Panc1 (cell line): ENCODE results near the gene MYO7A. TPM values are rescaled to one million over a fixed set of nuclear protein-coding genes. Genes with fewer than 3 reads are reported as not detected.

Source experiments
- ATAC-seq: fragments of 200-7000 bp; cut with Tn5 transposase; 2 replicates; pipeline ENCODE4 v1.9.1; 2020; ENCODE audit warnings: mild to moderate bottlenecking, moderate library complexity
- BruUV-seq: library from RNA; stranded (reverse); fragments of 400-500 nt; replicated peaks from 2 replicates; lab custom pipeline; 2021; lab: Mats Ljungman, UMichigan
- CTCF ChIA-PET: fragments of 300-600 bp; sonication (Branson Sonifier 250); formaldehyde crosslinking; loops from one replicate; lab custom pipeline; 2022; ENCODE audit warnings: antibody characterized with exemption; lab: Charles Lee
- POLR2A ChIA-PET: fragments of 300-600 bp; sonication (Branson Sonifier 250); formaldehyde crosslinking; loops from one replicate; lab custom pipeline; 2022; ENCODE audit warnings: antibody characterized with exemption; lab: Charles Lee
- DNase-seq: peaks from one replicate; pipeline ENCODE4 v3.0.0-alpha.2; 2010; ENCODE audit warnings: low read depth, low spot score
- H3K27ac ChIP-seq: 2 replicates; pipeline ENCODE4 v1.5.1; 2011; ENCODE audit warnings: mild to moderate bottlenecking, low read length, inconsistent platforms
- H3K27me3 ChIP-seq: fragments of 200-500 bp; sonication (Bioruptor generic); 2 replicates; pipeline ENCODE4 v1.6.0; 2014; ENCODE audit warnings: low read length, inconsistent platforms; ENCODE audit not compliant: control insufficient read depth, insufficient read depth
- H3K36me3 ChIP-seq: fragments of 200-500 bp; sonication (Bioruptor generic); 2 replicates; pipeline ENCODE4 v1.5.1; 2014; ENCODE audit warnings: inconsistent platforms, mild to moderate bottlenecking, low read length, moderate library complexity; ENCODE audit not compliant: control insufficient read depth, insufficient read depth
- H3K4me1 ChIP-seq: 2 replicates; pipeline ENCODE4 v1.5.1; 2011; ENCODE audit warnings: inconsistent platforms, mild to moderate bottlenecking, low read length, moderate library complexity; ENCODE audit not compliant: control insufficient read depth, insufficient read depth
- H3K4me3 ChIP-seq, 2 experiments: 2 replicates each; pipeline ENCODE4 v1.5.1; 2011 to 2012; ENCODE audit warnings: low read depth in 2 of 2, low read length in 2 of 2, mild to moderate bottlenecking in 2 of 2, inconsistent platforms in 1 of 2, moderate library complexity in 1 of 2
- H3K9me3 ChIP-seq: fragments of 200-500 bp; sonication (Bioruptor generic); 2 replicates; pipeline ENCODE4 v1.5.1; 2014; ENCODE audit warnings: low read depth, mild to moderate bottlenecking, inconsistent platforms, low read length, moderate library complexity; ENCODE audit not compliant: control insufficient read depth, insufficient read depth
- CTCF ChIP-seq: fragments of 450-650 bp; IDR thresholded peaks from 2 replicates; pipeline ENCODE4 v1.5.1; 2017; ENCODE audit warnings: mild to moderate bottlenecking
- POLR2AphosphoS5 ChIP-seq: IDR thresholded peaks from 2 replicates; pipeline ENCODE4 v1.6.1; 2012; ENCODE audit warnings: mild to moderate bottlenecking, low read depth, low read length, moderate library complexity
- REST ChIP-seq, 2 experiments: IDR thresholded peaks; 2 replicates each; pipeline ENCODE4 v1.6.1; 2011 to 2012; ENCODE audit warnings: low read depth in 2 of 2, control low read depth in 1 of 2, low read length in 1 of 2, mild to moderate bottlenecking in 1 of 2, moderate library complexity in 1 of 2; ENCODE audit not compliant: insufficient read depth in 1 of 2
- SIN3A ChIP-seq: IDR thresholded peaks from 2 replicates; pipeline ENCODE4 v1.6.1; 2012; ENCODE audit warnings: low read depth, mild to moderate bottlenecking, low read length, moderate library complexity, borderline replicate concordance; ENCODE audit not compliant: insufficient read depth
- TCF7L2 ChIP-seq: IDR thresholded peaks from 2 replicates; pipeline ENCODE4 v1.6.1; 2011; ENCODE audit warnings: mild to moderate bottlenecking, low read depth, low read length, inconsistent platforms
- in situ Hi-C: cut with HindIII; loops from 2 replicates; pipeline ENCODE4 v1.10.0; 2016; ENCODE audit warnings: low sequenced_read_pairs, low pct_unique_long_range_greater_than_20kb
- intact Hi-C: fragments of 100-400 bp; cut with micrococcal nuclease; formaldehyde crosslinking; loops from one replicate; pipeline ENCODE4 v1.10.0; 2022; ENCODE audit not compliant: unreplicated experiment
- total RNA-seq: library from RNA; stranded (reverse); gene quantifications from one replicate; pipeline ENCODE4 v1.2.1, GENCODE V29; 2021; ENCODE audit not compliant: unreplicated experiment

MYO7A gene
- total RNA-seq, 1 experiment from 2014 or later: 1.3 TPM

DNA sequence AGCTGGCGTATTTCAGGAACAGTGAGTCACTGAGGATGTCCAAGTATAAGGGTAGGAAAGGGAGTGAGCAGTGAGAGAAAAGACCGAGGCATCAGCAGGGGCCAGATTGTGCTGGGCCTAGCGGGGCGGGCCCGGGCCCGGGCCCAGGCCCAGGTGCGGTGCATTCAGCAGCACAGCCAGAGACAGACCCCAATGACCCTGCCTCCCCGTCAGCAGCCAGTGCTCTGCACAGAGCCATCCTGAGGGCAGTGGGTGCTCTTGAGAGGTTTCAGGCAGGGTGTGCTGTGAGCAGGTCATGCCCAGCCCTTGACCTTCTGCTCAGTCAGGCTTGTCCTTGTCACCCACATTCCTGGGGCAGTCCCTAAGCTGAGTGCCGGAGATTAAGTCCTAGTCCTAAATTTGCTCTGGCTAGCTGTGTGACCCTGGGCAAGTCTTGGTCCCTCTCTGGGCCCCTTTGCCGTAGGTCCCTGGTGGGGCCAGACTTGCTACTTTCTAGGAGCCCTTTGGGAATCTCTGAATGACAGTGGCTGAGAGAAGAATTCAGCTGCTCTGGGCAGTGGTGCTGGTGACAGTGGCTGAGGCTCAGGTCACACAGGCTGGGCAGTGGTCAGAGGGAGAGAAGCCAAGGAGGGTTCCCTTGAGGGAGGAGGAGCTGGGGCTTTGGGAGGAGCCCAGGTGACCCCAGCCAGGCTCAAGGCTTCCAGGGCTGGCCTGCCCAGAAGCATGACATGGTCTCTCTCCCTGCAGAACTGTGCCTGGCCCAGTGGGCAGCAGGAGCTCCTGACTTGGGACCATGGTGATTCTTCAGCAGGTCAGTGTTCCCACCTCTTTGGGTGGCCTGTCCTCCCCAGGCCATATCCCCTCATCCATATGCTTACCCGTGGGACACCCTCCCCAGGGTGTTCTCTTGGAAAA lies 2.1 kb downstream of the MYO7A start:
- ChIA-PET POLR2A (no interaction called here), CTCF (interaction anchor here (0.6 to 3.7 kb wide), 2 partner anchors 58 to 83 kb away, joined by 10 to 33 read pairs; no protein-coding TSS in a partner anchor)
- intact Hi-C loops (loop anchor here (5.0 kb wide), 1 partner anchor 417 kb away; no protein-coding TSS in a partner anchor), in situ Hi-C loops (no loop called here)
- no peak for TF ChIP-seq REST (IDR thresholded peaks at IDR 0.05; ENCODE audit: insufficient read depth in 1 of 2, low read depth in 2 of 2, low read length in 1 of 2)
- TF ChIP-seq POLR2AphosphoS5: no peak
- no peak for TF ChIP-seq CTCF
- TF ChIP-seq SIN3A: no peak
- TF ChIP-seq TCF7L2: no peak
- no peak overlapping the region for H3K4me3 ChIP-seq
- DNase-seq (no peak), ATAC-seq (no peak)
- no peak overlapping the region for H3K27ac ChIP-seq
- H3K4me1 ChIP-seq: peaks cover 7% of the 10 kb centered on the region; the same call in 1 of the 2 replicates
- H3K36me3 ChIP-seq: no peaks in the 10 kb centered on the region
- no peaks in the 10 kb centered on the region for H3K9me3 ChIP-seq
- BruUV-seq: no TSS peak
- no peaks in the 10 kb centered on the region for H3K27me3 ChIP-seq

- POLR2A ChIA-PET: no interaction called here
Measured at GRCh38 chr11:77130763-77131513, 2.9 kb downstream of the MYO7A start.

More at GRCh38 chr11:77130763-77131513, 2.9 kb downstream of the MYO7A start:
- CTCF ChIA-PET: interaction anchor here (0.6 kb wide), 2 partner anchors 83 to 390 kb away, joined by 4 to 10 read pairs; no protein-coding TSS in a partner anchor
- TF ChIP-seq REST (IDR thresholded peaks at IDR 0.05; ENCODE audit: insufficient read depth in 1 of 2, low read depth in 2 of 2, low read length in 1 of 2) (no peak), TCF7L2 (no peak), CTCF (no peak), SIN3A (no peak), POLR2AphosphoS5 (no peak)
- in situ Hi-C loops (no loop called here), intact Hi-C loops (no loop called here)
- DNase-seq: no peak
- Histone ChIP-seq H3K27ac (no peak overlapping the region), H3K36me3 (no peaks in the 10 kb centered on the region), H3K4me1 (peaks cover 7% of the 10 kb centered on the region; the same call in 1 of the 2 replicates), H3K9me3 (no peaks in the 10 kb centered on the region), H3K4me3 (no peak overlapping the region), H3K27me3 (no peaks in the 10 kb centered on the region)
- BruUV-seq: no TSS peak
- ATAC-seq: no peak
